HEK293T (cell line): Measurements from ENCODE around the gene TFB1M.
"Not testable (repeated sequence)": the region's sequence is repeated elsewhere in the genome, so short reads cannot be mapped to it uniquely, and the experiment has no call there.

Experiments
- BHLHE40 ChIP-seq: fragments of 450-650 bp; IDR thresholded peaks from 2 replicates; pipeline ENCODE4 v1.6.1; 2016; ENCODE audit warnings: mild to moderate bottlenecking, moderate library complexity, borderline replicate concordance
- CTBP1 ChIP-seq: fragments of 450-650 bp; IDR thresholded peaks from 2 replicates; pipeline ENCODE4 v1.6.1; 2016; ENCODE audit warnings: borderline replicate concordance
- ELF4 ChIP-seq: fragments of 450-650 bp; IDR thresholded peaks from 2 replicates; pipeline ENCODE4 v1.6.1; 2017; ENCODE audit warnings: antibody characterized with exemption
- FOXA1 ChIP-seq: fragments of 450-650 bp; IDR thresholded peaks from 2 replicates; pipeline ENCODE4 v1.6.1; 2016; ENCODE audit warnings: mild to moderate bottlenecking
- FOXK2 ChIP-seq: fragments of 450-650 bp; IDR thresholded peaks from 2 replicates; pipeline ENCODE4 v1.6.1; 2016; ENCODE audit warnings: mild to moderate bottlenecking
- FOXM1 ChIP-seq: fragments of 450-650 bp; IDR thresholded peaks from 2 replicates; pipeline ENCODE4 v1.6.1; 2017; ENCODE audit warnings: mild to moderate bottlenecking, borderline replicate concordance
- HDGF ChIP-seq: fragments of 450-650 bp; IDR thresholded peaks from 2 replicates; pipeline ENCODE4 v1.6.1; 2017; ENCODE audit warnings: antibody characterized with exemption, borderline replicate concordance
- L3MBTL2 ChIP-seq: fragments of 450-650 bp; conservative IDR thresholded peaks from 2 replicates; pipeline ENCODE4 v1.6.1; 2016; ENCODE audit warnings: mild to moderate bottlenecking
- LEF1 ChIP-seq: fragments of 450-650 bp; IDR thresholded peaks from 2 replicates; pipeline ENCODE4 v1.6.1; 2017; ENCODE audit warnings: mild to moderate bottlenecking, borderline replicate concordance
- SP1 ChIP-seq: fragments of 450-650 bp; IDR thresholded peaks from 2 replicates; pipeline ENCODE4 v1.6.1; 2017
- SUZ12 ChIP-seq: fragments of 450-650 bp; IDR thresholded peaks from 2 replicates; pipeline ENCODE4 v1.6.1; 2016; ENCODE audit warnings: mild to moderate bottlenecking
- TARDBP ChIP-seq: fragments of 450-650 bp; IDR thresholded peaks from 2 replicates; pipeline ENCODE4 v1.6.1; 2016
- ZNF384 ChIP-seq: fragments of 450-650 bp; IDR thresholded peaks from 2 replicates; pipeline ENCODE4 v1.6.1; 2016
- TF ChIP-seq, protein P1 (sequence below): fragments of 450-650 bp; IDR thresholded peaks from 2 replicates; pipeline ENCODE4 v1.6.1; 2016

DNA sequence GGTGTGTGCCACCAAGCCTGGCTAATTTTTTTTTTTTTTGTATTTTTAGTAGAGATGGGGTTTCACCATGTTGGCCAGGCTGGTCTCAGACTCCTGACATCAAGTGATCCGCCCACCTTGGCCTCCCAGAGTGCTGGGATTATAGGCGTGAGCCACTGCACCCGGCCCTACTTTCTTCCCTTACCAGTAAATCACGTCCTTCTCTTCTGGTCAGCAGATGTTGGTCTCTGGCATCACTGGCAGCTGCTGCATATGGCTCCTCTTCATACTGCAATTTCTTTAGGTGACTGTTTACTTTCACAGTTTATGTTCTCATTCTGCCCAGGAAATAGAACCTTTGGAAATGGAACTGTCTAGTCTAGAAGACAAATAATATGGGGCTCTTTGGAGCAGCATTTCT, 83.3 kb downstream of the TFB1M start:
- not testable (repeated sequence) for TF ChIP-seq L3MBTL2, FOXM1, SP1, CTBP1, LEF1, ELF4, ZNF384, TARDBP, BHLHE40, FOXA1, HDGF, SUZ12, FOXK2
- TF ChIP-seq, protein P1, sequence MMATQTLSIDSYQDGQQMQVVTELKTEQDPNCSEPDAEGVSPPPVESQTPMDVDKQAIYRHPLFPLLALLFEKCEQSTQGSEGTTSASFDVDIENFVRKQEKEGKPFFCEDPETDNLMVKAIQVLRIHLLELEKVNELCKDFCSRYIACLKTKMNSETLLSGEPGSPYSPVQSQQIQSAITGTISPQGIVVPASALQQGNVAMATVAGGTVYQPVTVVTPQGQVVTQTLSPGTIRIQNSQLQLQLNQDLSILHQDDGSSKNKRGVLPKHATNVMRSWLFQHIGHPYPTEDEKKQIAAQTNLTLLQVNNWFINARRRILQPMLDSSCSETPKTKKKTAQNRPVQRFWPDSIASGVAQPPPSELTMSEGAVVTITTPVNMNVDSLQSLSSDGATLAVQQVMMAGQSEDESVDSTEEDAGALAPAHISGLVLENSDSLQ = not testable (repeated sequence)
